HEK293T (cell line): ENCODE measurements around the gene ASS1.

ENCODE experiments used
- CTBP1 ChIP-seq: fragments of 450-650 bp; IDR thresholded peaks from 2 replicates; pipeline ENCODE4 v1.6.1; 2016; ENCODE audit warnings: borderline replicate concordance
- ELF4 ChIP-seq: fragments of 450-650 bp; IDR thresholded peaks from 2 replicates; pipeline ENCODE4 v1.6.1; 2017; ENCODE audit warnings: antibody characterized with exemption
- FOXA1 ChIP-seq: fragments of 450-650 bp; IDR thresholded peaks from 2 replicates; pipeline ENCODE4 v1.6.1; 2016; ENCODE audit warnings: mild to moderate bottlenecking
- FOXM1 ChIP-seq: fragments of 450-650 bp; IDR thresholded peaks from 2 replicates; pipeline ENCODE4 v1.6.1; 2017; ENCODE audit warnings: mild to moderate bottlenecking, borderline replicate concordance
- HDGF ChIP-seq: fragments of 450-650 bp; IDR thresholded peaks from 2 replicates; pipeline ENCODE4 v1.6.1; 2017; ENCODE audit warnings: antibody characterized with exemption, borderline replicate concordance
- L3MBTL2 ChIP-seq: fragments of 450-650 bp; conservative IDR thresholded peaks from 2 replicates; pipeline ENCODE4 v1.6.1; 2016; ENCODE audit warnings: mild to moderate bottlenecking
- TARDBP ChIP-seq: fragments of 450-650 bp; IDR thresholded peaks from 2 replicates; pipeline ENCODE4 v1.6.1; 2016
- ZNF384 ChIP-seq: fragments of 450-650 bp; IDR thresholded peaks from 2 replicates; pipeline ENCODE4 v1.6.1; 2016
- TF ChIP-seq, protein P1 (sequence below): fragments of 450-650 bp; IDR thresholded peaks from 2 replicates; pipeline ENCODE4 v1.6.1; 2016

DNA sequence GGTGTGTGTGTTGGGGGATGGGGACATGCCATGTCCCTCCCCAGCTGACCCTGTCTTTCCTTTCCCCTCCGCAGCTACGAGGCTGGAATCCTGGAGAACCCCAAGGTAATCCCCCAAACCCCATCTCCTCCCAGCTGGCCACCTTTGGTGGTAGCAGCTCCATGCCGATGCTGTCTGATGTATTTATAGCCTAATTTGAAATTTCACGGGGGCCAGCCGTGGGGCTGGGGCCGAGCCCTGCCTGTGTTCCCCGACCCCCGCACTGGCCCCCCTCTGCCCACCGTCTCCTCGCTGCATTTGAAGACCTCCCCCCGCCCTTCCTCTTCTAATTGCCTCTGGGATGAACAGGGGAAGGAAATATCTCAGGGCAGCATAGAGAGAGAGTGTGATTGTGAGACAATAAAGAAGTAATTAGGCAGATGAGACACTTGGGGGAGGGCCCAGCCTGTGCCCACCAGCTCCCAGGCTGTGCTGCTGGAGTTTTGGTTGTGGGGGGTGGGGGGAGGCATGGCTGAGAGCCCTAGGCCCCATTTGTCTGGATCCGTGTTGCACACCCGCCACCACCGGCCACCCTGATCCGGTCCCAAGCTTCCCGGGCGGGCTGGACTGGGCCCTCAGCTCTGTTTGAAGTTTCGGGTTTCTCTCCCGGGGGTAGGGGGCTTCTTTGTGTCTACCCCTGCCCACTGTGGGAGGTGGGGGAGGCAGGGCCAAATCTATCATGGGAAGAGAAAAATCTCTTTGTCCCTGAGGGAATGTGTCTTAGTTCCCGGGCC, 26.8 kb downstream of the ASS1 start:
- TF ChIP-seq FOXM1: no peak
- TF ChIP-seq ELF4: no peak
- TF ChIP-seq FOXA1: no peak
- TF ChIP-seq HDGF: no peak
- TF ChIP-seq, protein P1, sequence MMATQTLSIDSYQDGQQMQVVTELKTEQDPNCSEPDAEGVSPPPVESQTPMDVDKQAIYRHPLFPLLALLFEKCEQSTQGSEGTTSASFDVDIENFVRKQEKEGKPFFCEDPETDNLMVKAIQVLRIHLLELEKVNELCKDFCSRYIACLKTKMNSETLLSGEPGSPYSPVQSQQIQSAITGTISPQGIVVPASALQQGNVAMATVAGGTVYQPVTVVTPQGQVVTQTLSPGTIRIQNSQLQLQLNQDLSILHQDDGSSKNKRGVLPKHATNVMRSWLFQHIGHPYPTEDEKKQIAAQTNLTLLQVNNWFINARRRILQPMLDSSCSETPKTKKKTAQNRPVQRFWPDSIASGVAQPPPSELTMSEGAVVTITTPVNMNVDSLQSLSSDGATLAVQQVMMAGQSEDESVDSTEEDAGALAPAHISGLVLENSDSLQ: no peak
- TF ChIP-seq L3MBTL2: no peak
- TF ChIP-seq TARDBP: no peak
- no peak for TF ChIP-seq ZNF384
- TF ChIP-seq CTBP1: no peak
